T-helper 1 cell treated with Interleukin-12 subunit alpha and Interleukin-12 subunit beta and Interleukin-4 antibody, amounts not matched to agents 30 ng/mL and 1 ng/mL, for 36 hours (primary cell): ENCODE data around the gene EPHA6. TPM values are rescaled to one million over a fixed set of nuclear protein-coding genes. Genes with fewer than 3 reads are reported as not detected.

Source experiments
- intact Hi-C: fragments of 100-400 bp; cut with micrococcal nuclease; formaldehyde crosslinking; loops from one replicate; pipeline ENCODE4 v1.15.1; 2024
- total RNA-seq: library from RNA; stranded (reverse); gene quantifications from 2 replicates; pipeline ENCODE4 v1.2.3, GENCODE V29; 2022

The EPHA6 gene
- total RNA-seq, 1 donor from 2014 or later = not detected

DNA sequence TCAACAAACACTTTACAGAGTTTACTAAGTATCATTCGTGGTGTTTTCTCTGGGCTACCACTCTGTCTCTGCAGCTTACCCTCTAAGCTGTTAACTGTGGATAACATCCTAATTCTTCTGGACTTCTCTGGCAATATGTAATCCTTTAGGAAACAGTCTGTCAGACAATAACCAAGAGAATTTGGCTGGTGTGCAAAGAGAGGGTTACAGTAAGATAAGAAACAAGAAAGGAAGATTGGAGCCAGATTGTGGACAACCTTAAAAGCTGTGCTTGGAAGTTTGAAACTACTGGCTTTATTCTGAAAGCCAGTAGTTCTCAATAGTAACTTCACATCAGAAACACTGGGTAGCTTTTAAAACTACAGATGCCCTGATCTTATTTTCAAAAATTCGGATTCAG lies 950.9 kb downstream of the EPHA6 start:
- intact Hi-C loops = no loop called here

DNA sequence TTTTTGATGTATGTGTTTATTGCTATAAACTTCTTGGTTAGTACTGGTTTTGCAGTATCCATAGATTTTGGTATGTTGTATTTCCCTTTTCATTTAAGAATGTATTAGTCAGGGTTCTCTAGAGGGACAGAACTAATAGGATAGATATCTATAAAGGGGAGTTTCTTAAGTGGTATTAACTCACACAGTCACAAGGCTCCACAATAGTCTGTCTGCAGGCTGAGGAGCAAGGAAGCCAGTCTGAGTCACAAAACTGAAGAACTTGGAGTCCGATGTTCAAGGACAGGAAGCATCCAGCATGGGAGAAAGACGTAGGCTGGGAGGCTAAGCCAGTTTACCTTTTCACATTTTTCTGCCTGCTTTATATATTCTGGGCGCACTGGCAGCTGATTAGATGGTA lies 958.5 kb downstream of the EPHA6 start:
- intact Hi-C loops = no loop called here

DNA sequence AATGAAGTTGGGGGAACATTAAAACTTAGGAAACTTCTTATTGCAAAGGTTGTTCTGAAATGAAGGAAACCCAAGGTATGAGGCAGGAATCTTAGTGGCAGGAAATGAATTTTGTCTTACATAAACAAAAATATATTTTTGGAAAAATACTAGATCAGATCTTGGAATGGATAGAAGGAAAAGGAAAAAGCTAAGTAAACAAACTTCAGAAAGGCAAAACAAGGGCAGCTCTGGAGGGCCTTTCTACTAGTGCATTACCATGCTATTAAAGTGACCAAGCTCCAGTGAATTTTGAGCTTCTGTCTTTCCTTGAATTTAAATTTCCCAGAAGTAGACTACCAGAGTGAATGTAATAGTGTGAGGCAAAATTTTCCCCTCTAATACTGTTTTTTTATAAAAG lies 963.8 kb downstream of the EPHA6 start:
- intact Hi-C loops = no loop called here

DNA sequence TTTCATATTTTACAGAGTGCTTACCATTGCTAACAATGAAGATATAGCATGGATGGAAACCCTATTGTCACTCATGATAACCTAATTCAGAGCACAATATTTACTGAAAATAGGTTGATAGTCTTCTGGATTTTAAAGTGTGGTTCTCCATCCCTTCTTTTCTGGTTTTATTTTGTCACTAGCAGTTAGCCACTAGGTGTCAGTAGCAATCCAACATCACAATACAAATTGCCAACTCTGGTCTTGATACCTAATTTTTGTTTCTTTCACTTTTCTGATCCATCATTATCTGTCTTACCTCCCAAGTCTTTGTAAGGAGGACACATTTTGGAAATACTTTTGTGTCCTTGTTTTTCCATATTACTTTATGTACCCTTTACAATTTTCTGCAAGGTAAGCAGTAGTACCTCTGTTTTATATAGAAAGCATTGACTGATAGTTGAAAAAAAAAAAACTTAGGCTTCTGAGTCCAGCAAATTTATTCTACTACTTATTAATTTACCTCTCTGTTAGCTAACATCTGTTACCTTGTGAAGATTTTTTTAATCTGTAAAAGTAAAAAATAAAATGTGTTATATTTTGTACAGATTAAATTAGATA lies 979.1 kb downstream of the EPHA6 start:
- intact Hi-C loops = loop anchor here (1.0 to 5.0 kb wide), 8 partner anchors 28 to 1019 kb away; partner anchors contain the start of genes ARL6 and RIOX2

DNA sequence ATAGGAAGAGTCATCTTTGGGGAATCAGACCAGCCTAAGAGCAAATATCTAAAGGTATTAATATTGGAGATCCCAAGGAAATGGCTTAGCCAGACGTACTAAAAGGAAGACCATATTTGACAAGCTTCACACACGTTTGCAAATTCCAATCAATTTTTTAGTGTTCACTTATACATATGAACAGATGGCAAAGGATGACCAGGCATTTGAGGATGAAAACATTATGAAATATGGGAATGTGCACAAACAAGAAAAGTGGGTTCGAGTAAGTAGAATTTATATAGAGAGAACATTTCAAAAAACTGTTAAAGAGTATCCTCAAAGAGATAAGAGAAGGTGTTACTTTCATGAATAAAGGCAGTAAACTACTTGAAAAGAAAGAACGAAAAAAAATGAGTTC lies 981.6 kb downstream of the EPHA6 start:
- intact Hi-C loops = no loop called here
